Retina (tissue), 1 donor: ENCODE measurements around the gene PDE7B.

ENCODE experiments used
- DNase-seq: peaks from one replicate; pipeline ENCODE4 v3.0.0-alpha.2; 2016

Gene PDE7B

DNA sequence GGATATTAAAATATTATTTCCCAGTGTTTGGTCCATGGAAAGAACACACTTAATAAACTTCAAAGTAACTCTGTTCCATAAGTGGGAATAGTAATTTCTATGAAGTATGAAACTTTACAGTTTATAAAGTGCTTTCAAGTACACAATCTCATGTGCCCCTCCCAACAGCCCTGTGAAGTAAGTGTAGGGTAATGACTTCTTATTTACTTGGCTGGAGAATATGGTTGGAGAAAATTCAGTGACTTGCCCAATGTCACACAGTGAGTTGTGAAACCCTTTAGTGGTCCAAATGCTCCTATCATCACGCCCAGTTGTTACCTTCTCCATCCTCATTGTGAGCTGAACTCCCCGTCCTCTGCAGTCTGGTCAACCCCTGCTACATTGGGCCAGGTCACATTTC, 141.2 kb downstream of the PDE7B start:
- DNase-seq: no peak

DNA sequence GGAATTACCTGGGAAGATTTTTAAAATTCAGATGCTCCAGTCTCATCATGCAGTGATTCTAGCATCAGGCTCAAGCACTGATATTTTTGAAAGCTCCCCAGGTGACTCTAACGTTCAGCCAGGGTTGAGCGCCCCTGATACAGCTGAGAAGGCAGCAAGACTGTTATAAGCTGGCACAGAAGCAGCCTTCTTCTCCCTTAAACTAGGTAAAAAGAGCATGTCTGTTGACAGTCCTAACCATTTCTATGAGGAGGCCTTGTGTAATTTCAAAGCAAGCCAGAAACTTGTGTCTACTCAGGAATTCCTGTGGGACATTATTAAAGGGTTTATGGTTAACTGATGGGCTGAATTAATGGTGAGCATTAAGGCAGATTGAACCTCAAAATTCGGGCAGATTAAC, 141.9 kb downstream of the PDE7B start:
- DNase-seq: no peak

GRCh38 chr6:135994857-135995544, 143.5 kb downstream of the PDE7B start:
- DNase-seq: no peak

- no peak for DNase-seq
Measured at GRCh38 chr6:135995545-135995898, 144.0 kb downstream of the PDE7B start.

DNA sequence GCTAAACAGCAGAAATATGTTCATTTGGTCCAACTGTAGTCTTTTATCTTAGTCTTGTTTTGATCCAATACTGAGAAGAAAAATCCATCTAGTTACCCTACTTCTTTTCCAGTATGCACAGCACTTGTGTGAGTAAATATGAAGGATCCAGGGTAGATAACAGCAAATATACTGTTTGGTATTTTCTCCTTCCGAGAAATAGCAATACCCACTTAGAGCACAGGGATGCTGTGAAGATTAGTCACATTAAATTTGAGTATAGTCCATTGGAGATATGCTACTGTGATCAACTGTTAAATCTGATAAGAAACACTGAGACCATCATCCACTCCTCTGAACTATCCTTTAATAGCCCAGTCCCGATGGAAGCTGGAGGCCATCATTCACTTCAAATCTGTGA, 145.2 kb downstream of the PDE7B start:
- DNase-seq: no peak

DNA sequence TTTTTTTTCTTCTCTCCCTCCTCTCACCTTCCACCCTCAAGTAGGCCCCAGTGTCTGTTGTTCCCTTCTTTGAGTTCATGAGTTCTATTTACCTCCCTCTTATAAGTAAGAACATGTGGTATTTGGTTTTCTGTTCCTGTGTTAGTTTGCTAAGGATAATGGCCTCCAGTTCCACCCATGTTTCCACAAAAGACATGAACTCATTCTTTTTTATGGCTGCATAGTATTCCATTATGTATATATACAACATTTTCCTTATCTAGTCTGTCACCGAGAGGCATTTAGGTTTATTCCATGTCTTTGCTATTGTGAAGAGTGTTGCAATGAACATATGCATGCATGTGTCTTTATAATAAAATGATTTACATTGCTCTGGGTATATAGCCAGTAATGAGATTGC, 147.9 kb downstream of the PDE7B start:
- no peak for DNase-seq

DNA sequence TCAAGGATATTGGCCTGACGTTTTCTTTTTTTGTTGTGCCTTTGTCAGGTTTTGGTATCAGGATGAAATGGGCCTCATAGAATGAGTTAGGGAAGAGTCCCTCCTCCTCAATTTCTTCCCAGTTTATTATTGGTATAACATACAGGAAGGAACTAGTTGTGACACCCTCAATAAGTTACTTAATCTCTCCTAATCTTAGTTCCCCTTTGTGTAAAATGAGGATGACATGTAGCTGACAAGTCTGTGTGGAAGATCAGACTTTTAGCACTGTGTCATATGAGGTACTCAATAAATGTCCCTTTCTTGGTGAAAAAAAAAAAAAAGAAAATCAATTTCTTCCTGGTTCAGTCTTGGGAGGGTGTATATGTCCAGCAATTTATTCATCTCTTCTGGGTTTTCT, 155.8 kb downstream of the PDE7B start:
- DNase-seq: no peak

- DNase-seq: no peak
Measured at GRCh38 chr6:136011475-136011874, 160.0 kb downstream of the PDE7B start.

GRCh38 chr6:136012198-136012887, 160.8 kb downstream of the PDE7B start:
- DNase-seq: no peak

GRCh38 chr6:136012943-136013342, 161.4 kb downstream of the PDE7B start:
- DNase-seq: no peak

GRCh38 chr6:136014454-136015437, 163.2 kb downstream of the PDE7B start:
- peak; percentile 16 for DNase-seq

GRCh38 chr6:136015531-136015930, 164.0 kb downstream of the PDE7B start:
- no peak for DNase-seq

DNA sequence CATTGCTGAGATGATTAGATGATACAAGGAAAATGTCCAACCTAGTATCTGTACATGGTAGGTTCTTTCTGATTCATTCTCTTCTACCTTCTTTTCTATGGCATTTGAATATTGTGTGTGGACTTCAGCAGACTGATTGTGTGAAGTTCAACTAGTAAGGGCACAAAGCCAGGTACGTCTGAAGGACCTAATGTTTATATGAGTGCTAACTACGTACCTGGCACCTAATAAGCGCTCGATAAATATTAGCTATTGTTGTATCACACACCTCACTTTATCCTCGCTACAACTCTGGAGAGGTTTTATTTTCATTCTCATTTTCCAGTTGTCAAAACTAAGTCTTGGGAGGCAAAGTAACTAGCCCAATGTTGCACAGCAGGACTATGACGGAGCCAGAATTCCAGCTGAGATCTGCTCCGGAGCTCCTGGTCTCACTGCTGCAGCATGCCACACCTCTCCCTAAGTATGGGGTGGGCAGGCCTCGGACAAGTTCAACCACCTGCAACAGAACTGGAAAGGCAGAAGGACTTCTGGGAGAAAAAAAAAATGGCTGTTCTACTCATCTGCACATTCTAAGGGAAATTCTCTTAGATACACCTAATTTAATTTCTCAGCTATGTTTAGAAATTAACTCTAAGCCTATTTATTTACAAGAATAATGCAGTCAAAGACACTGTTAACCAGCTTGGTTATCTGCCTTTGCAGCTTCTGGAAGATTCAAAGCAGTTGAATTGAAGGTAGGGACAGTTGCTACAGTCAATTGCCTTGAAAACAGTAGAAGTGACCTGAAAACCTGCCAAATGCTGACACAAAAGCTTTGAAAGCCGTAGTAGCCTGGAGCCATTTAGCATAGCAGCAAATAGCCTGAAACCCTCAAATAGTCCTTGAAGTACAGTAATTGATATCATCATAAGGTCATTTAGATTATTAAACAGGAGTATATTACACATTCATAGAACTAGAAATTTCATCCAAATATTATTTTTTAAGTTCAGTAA, 165.0 kb downstream of the PDE7B start:
- DNase-seq: no peak

- DNase-seq: no peak
Measured at GRCh38 chr6:136020691-136021090, 169.2 kb downstream of the PDE7B start.

DNA sequence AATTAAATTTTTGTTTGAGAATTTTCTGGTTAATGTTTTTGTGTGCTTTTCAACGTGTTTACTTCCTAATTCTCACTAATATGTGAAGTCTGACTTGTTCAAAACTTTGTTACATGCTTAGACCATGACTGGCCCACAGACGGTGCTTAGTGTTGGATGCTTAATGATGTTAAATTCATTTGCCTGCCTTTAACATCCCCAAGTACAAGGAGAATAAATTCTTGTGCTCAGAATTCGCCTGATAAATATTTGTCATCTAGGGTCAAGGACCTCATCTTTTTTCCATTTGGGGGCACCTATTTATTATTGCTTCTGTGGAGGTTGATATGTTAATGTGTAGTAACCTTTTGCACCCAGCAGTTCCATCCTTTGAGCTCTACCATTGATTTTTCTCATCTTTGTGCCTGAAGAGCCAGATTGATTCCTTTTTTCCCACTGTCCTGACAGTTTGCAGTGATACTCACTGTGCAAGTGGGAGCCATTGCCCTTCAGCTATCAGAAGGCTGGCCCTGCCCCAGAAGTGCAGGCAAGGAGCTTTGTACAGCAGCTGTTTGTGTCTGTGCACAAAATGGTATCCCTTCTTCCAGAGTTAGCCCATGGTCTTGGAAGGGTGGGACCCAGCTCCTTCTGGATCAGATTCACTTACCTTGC, 170.8 kb downstream of the PDE7B start:
- no peak for DNase-seq

- no peak for DNase-seq
Measured at GRCh38 chr6:136024711-136025110, 173.2 kb downstream of the PDE7B start.

- no peak for DNase-seq
Measured at GRCh38 chr6:136025736-136026135, 174.2 kb downstream of the PDE7B start.

DNA sequence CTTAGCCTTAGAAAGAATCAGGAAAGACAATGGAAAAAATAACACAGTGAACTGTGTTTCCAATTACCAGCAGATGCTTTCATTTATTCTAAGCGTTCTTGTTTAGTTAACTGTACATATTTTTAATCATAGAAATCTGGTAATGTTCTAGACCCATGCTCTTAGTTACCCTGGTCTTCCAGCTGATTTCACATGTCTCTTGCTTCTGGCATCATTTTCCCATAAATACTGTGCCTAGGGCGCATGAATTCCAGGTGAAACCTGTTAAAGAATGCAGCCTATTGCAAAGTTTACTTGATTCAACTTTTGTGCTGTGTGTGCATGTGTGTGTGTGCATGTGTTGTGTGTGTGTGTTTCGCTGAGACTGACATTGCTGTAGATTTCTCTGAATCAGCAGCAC, 178.6 kb downstream of the PDE7B start:
- no peak for DNase-seq

GRCh38 chr6:136031982-136032381, 180.5 kb downstream of the PDE7B start:
- no peak for DNase-seq

DNA sequence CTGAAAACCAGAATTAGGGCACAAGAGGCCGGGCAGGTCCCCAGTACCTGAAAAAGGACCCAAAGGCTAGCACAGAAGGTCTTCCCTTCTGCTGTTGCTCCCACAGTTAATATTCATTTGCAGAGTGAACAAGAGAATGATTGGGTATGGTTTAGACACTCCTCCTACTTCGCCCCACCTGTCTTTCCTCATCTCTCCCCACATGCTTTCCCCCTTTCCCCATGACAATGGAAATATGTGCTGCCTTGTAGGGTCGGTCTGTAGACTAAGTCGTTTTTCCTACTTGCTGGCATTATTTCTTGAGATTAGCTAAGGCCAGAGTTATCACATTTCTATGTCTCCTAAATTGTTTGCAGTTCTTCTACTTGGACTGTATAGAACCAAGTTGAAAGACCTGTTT, 181.9 kb downstream of the PDE7B start:
- no peak for DNase-seq

DNA sequence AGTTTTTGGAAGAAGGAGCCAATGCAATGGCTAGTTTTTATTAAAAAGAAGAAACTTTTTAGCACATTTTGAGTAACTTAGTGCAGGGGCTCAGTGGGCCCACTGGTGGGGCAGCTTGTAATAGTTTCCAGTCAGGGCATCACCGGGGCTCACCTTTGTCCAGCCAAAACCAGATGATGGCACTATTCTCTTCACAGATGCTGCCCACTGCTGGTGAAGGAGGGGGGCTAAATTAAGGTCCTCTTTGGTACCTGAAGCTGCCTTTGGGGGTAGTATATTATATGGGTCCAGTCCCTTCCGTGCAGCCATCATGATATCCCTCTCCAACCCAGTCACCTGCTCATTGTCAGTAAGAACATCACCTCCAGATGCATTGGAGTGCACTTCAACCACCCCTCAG, 182.9 kb downstream of the PDE7B start:
- no peak for DNase-seq
